Measurements from ENCODE around the gene FER1L5.

Gene FER1L5

DNA sequence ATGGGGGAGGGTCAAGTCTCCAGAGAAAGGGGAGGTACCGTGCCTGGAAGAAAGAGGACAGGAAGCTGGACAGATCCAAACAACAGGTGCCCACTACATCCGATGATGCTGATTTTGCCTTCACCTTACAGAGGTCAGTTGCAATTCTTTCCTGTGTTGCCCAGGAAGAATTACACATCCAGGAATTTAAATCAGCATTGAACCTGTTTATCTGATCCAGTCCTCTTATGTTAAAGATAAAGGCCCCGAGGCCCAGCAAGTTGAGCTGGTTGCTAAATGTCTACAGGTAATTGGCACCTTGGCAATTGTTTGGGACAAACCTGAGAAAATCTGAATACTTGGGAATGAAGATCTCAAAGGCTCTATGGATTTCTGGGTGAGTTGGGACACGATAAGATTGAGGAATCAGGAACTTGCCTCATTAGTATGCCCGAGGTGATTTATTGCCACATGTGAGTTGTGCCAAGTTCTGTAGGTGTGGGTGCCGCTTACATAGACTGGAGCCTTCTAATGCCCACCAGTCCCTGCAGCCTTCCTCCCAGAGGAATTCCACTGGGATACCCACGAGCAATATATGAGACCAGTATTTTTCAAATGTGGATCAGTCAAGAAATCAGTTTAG is 111.2 kb downstream of the FER1L5 start:
- no peak for DNase-seq

DNA sequence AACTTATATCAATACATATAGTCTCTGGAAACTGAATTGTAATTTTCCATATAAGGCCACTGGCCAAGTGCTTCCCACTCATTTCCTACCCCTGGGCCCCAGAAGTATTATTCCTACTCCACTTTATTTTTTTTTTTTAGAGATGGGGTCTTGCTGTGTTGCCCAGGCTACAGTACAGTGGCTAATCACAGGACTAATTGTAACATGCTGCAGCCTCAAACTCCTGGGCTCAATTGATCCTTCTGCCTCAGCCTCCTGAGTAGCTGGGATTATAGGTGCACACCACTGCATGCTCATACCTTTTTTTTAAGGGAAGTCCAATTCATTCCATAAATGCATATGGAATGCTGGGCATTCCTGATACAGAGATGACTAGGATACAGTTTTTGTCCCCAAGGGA is 111.8 kb downstream of the FER1L5 start:
- DNase-seq: no peak
